GM19025 (cell line): Measurements from ENCODE around the gene AZIN2.
"Not testable (repeated sequence)": the region's sequence is repeated elsewhere in the genome, so short reads cannot be mapped to it uniquely, and the experiment has no call there.

Experiments used
- ATAC-seq: cut with Tn5 transposase; IDR thresholded peaks from one replicate; pipeline ENCODE4 v1.9.1; 2021; ENCODE audit warnings: mild to moderate bottlenecking, low read depth, moderate library complexity; ENCODE audit not compliant: unreplicated experiment

Gene AZIN2

GRCh38 chr1:33056426-33056825 is 24.5 kb upstream of the AZIN2 start:
- no peak for ATAC-seq

- ATAC-seq: no peak
Measured at GRCh38 chr1:33057095-33057494, 23.9 kb upstream of the AZIN2 start.

GRCh38 chr1:33060579-33061083 is 20.3 kb upstream of the AZIN2 start:
- no peak for ATAC-seq

DNA sequence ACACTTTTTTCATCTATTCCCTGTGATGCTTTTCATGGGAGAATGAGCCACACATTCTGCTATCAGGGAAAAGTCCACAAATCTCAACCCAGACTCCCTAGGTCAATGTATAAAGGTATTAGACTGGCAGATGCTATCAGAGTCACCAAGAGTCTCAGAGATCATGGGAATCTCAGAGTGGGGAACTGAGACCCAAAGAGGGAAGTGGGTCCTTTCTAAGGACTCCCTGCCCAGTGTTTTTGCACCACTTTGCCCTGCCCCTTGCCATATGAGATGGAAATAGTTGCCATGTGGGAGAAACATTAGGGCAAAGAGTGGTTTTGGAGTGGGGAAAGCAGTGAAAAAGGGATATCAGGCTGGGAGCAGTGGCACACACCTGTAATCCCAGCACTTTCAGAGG is 19.1 kb upstream of the AZIN2 start:
- no peak for ATAC-seq

GRCh38 chr1:33064284-33064683 is 16.7 kb upstream of the AZIN2 start:
- not testable (repeated sequence) for ATAC-seq

GRCh38 chr1:33065301-33065700 is 15.7 kb upstream of the AZIN2 start:
- no peak for ATAC-seq

GRCh38 chr1:33066477-33066876 is 14.5 kb upstream of the AZIN2 start:
- not testable (repeated sequence) for ATAC-seq

DNA sequence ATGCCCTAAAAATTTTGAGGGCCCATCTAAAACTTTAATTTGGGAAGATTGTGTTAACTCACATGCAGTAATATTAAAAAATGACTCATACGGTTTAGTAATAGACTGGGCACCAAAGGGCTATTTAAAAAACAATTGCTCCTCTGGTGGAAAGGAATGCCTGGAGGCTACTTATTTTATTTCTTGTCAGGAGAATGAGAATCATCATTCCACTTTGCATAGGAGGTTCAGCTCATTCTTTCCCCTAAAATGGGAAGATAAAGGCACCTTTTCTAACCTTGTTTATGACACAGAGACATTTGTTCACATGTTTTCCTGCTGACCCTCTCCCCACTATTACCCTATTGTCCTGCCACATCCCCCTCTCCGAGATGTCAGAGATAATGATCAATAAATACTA is 12.8 kb upstream of the AZIN2 start:
- ATAC-seq: not testable (repeated sequence)

GRCh38 chr1:33070628-33071027 is 10.3 kb upstream of the AZIN2 start:
- no peak for ATAC-seq

GRCh38 chr1:33072707-33073106 is 8.2 kb upstream of the AZIN2 start:
- no peak for ATAC-seq

- ATAC-seq: no peak
Measured at GRCh38 chr1:33074193-33074945, 6.6 kb upstream of the AZIN2 start.

- ATAC-seq: no peak
Measured at GRCh38 chr1:33078030-33078591, 2.8 kb upstream of the AZIN2 start.

DNA sequence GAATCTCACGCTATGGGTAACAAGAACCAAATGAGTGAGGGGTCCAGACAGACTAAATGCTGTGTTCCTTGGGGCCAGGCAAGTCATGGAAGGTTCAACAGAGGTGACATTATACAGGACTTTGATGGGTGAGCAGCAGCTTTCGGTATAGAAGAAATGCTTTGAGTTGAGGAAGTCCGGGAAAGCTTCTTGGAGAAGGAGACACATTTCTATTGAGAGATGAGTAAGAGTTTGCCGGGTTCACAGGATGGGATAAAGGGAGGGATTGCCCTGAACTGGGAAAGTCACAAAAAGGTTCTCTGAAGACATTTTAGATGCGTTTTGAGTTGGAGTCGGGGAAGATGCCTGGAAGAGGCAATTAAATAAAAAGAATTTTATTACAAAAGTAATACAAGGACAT is 580 bp upstream of the AZIN2 start:
- ATAC-seq: no peak

DNA sequence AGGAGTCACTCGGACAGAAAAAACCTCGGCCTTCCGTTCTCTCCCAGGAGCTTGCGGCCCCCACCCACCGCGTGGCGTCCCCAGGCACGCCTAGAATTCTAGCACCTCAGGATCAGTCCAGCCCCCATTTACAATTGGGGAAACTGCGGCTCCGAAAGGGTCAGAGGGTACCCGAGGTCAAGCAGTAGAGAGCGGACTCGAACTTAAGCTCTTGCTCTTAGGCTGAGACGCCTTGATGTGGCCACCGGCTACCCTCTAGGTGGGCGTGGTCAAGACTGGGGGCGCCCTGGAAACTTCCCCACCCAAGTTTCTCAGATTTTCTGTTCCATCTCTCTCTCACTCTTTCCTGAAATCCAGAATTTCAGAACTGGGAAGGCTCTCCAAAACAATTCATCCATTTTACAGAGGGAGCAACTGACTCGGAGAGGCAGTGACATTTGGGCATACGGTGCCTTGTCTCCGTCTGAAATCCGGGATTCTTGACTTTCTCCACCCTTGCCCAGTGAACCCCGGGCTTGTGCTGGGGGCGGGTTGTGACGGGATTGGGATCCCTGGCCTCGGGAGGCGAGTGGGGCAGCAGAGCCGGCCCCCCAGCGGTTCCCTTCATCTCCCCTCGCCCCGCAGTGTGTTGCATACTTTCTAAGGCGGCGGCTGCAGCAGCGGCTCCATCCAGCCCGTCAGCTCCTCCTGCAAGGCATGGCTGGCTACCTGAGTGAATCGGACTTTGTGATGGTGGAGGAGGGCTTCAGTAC is 777 bp downstream of the AZIN2 start:
- ATAC-seq: no peak

GRCh38 chr1:33082575-33083108 is 1.7 kb downstream of the AZIN2 start:
- no peak for ATAC-seq

- no peak for ATAC-seq
Measured at GRCh38 chr1:33085332-33085731, 4.4 kb downstream of the AZIN2 start.

- no peak for ATAC-seq
Measured at GRCh38 chr1:33086384-33086850, 5.5 kb downstream of the AZIN2 start.

GRCh38 chr1:33087677-33088076 is 6.7 kb downstream of the AZIN2 start:
- ATAC-seq: no peak

DNA sequence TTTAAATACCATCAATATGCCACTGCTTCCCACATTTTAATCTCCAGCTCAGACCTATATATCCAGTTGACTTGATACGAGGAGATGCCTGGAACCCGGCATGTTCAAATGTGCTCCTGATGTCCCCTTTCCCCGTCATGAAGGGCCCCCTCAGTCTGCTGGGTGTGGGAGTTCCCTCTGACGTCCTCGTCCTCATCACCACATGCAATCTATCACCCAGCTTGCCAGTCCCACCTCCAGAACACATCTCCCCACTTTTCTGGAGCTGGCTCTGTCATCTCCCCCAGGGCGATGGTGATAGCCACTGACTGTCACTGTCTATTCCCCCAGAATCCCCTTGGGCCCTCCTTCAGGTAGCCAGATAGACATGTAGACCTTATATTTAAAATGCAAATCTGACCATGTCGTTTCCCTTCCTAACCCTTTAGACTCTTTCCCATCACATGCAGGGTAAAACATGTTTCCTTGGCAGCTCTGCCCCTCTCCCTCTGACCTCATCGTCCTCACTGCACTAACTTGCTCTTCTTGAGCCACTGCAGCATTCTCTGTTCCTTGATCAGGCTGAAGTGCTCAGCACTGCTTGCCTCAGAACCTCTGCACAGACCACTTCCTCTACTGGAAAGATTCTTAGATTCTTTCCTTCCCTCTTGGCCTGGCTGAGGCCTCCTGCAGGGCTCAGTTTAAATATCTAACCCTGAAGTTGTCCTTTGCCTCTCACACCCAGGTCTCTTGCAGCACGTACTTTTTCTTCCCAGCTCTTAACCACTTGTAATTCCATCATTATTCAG is 7.4 kb downstream of the AZIN2 start:
- ATAC-seq: no peak

GRCh38 chr1:33089457-33089856 is 8.5 kb downstream of the AZIN2 start:
- ATAC-seq: no peak
